Measurements from ENCODE around the gene GPC5.
"Not testable (repeated sequence)": the region's sequence is repeated elsewhere in the genome, so short reads cannot be mapped to it uniquely, and the experiment has no call there.

Gene GPC5

DNA sequence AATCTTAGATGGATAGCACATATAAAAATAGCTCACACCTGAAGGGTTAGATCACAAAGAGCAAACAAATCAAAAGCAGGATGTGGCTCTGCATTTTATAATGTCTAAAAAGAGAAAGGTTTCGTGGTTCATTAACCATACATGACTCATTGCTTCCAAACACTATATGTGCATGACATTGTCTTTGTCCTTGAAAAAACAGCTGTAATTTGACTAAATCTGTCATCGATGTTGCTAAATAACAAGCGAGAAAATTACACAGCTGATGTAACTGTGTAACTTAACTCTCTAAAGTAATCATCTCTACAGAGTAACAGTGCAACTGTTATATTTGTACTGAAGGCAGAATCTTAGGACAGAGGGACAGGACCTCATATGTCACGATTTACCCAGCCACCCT lies 1445.1 kb downstream of the GPC5 start:
- no peak for DNase-seq (ENCODE audit: low spot score)

DNA sequence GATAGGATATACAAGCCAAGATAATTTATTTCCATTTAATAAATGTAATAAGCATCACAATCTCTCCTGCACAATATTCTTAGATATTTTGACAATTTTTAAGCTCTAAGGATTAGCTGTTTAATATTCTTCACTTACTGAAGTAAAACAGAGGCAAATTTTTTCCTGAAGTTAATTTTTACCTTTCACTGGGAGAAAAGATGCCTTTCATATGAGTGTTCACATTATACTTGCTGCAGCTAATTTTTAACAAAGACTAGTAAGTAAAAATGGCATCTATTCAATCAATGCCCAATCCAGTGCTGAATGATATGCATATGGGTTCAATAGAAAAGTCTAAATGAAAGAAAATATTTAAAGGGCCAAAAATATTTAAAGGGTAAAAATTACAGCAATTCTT lies 1451.0 kb downstream of the GPC5 start:
- no peak for DNase-seq (ENCODE audit: low spot score)

DNA sequence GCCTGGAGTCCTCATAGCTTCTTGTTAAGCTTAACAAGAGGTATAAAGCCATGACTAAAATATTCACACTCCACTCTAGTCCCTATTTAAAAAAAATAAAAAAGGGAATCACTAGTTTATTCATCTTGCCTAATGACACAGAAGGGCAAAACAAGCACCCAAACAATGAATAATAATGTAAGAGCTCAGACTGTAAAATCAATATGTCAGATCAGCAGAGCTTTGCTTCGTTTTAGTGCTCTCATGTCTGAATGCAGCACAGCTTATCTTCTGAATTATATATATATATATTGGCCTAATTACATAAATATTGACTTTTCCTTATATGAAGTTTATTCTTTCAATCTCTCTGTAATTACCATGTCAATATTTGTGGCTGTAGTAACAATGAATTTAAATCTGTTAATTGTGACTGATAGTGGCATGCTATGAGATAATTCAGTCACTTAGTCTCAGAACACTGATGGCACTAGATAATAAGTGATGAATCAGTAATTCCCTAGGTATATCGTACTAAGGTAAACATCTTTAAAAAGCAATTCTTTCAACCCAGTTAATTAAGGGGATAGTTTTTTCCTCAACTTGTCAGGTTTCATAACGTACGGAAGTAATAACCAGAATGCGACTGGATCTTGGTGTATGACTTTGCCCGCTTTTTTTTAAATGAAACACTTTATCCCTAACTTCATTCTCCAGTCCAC lies 1466.3 kb downstream of the GPC5 start:
- DNase-seq (ENCODE audit: low spot score), result no peak

DNA sequence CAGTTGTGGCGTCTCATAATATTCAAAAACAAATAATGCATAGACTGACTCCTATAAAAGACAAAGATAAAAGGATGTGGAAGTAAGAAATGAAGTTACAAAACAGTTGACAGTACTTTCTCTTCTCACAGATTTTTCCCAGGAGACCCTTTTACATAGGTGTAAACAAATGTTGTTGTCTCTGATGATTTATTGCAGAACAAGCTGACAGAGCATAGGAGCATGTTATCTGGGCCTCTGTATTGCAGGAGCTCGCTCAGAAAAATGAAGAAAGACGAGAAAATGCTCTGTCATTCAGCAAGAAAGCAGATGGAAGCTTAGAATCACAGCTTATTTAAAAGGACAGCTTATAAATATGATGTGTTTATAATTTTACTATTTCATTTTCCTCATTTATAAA lies 1474.6 kb downstream of the GPC5 start:
- DNase-seq (ENCODE audit: low spot score), result no peak

DNA sequence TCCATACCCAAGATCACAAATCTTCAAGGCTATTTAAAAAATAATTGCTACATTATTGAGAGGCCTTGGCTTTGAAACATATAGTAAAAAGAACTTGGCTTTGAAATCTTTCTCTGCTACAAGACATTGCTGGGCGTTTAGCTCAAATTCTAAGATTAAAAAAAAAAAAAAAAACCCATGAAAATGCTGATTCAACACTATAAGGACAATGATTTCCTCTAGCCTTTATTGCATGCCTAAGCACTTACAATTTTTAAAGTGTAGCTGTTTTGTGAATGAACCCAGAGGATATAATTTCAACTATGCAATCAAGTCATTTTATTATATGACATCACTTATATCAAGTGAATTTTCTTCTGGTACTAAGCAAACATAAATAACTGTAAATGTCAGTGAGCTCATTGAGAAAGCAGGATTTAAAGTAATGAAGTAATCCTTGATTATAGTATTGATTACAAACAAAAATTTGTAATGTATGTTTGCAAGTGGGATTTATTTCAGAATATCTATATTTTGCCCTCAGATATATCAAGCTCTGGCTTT lies 1488.2 kb downstream of the GPC5 start:
- DNase-seq (ENCODE audit: low spot score), result no peak

DNA sequence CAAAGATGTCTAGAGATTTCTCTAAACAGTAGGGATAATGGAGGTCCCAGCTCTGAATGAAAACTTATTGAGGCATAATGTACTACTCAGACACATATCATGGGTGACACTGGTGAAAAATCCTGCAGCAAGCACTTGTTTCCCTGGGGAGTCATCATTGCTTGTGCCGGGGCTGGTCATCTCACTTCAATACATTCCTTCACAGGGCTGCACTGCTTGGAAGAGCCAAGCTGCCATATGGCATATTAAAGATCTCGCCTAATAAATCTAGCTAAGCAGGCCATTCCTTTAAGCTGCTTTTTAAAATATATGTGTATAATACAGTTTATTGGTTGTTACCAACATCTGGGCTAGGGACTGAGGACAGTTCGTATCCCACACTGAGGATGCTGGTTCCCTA lies 1496.0 kb downstream of the GPC5 start:
- DNase-seq (ENCODE audit: low spot score), result no peak

DNA sequence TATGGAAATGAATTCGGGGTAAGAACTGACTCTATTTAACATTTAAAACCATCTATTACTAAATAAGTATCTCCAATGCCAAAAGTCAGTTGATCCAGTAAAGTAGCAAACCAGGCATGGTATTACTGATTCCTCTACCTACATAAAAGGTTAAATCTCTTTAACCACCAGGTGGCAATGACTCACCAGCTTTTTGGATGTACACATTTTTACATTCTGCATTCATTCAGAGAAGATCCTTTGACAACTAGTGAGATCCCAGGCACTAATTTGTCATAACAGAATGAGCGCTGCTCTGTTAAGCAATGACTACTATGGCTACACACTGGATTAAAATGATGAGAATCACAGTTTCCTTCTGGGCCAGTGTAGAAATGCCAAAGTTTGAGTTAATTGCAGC lies 1498.4 kb downstream of the GPC5 start:
- no peak for DNase-seq (ENCODE audit: low spot score)

DNA sequence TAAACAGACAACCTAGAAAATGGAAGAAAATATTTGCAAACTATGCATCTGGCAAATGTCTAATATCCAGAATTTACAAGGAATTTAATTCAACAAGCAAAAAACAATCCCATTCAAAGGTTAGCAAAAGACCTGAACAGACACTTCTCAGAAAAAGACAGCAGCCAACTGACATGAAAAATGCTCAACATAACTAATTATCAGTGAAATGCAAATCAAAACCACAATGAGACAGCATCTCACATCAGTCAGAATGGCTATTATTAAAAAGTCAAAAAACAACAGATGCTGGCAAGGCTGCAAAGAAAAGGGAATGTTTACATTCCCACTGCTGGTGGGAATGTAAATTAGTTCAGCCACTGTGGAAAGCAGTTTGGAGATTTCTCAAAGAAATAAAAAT lies 1500.5 kb downstream of the GPC5 start:
- DNase-seq (ENCODE audit: low spot score), result not testable (repeated sequence)

DNA sequence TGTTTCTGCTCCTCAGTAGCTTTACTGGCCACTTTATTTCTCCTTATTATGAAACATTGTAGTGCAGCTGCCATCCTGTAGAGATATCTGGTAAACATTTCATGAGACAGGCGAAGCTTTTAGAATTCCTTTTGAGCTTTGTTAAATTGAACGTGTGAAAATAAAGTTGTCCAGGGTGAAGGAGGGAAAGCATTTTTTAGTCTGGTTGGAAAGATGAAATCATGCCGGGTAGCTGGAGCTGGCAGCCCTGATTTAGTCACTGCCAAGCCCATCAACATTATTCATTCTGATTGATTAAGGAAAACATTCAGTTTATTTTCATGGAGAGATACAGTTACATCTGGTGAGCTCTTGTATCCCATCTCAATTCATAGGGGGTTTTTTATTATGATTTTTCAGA lies 1502.0 kb downstream of the GPC5 start:
- no peak for DNase-seq (ENCODE audit: low spot score)

DNA sequence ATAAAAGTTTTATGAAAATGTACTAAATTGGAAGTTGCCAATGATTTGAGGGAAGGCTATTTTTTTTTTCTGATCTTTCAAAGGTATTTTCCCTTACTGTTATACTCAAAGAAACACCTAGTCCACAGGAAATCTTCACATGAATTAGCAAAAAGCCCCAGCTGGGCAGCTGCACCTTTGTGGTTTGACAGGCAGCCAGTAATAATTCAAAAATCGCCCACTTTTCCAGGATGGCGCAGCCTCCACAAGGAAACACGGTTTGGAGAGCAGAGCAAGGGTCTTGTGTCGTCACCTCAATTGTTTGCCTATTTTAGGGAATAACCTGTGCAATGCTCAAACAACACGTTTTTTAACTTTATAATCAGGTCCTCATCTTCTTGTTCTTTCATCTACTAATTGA lies 1503.3 kb downstream of the GPC5 start:
- DNase-seq (ENCODE audit: low spot score), result no peak

DNA sequence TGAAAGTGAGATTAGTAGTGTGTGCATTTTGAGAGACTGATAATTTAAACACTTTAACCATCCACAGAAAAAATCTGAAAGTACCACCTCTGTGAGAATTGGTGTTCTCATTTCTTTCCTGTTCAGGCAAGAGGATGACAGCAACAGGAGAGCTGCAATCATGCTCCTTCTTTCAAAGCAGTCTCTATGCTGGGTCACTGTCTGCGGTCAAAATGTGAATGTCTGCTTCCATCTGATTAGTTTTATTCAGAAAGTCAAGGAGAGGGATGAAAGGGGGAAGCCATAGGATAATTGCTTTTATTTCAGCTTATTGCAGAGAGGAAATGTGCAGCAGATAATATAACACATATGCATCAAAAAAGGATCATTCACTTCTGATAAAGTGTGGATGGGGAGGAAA lies 1514.2 kb downstream of the GPC5 start:
- no peak for DNase-seq (ENCODE audit: low spot score)

DNA sequence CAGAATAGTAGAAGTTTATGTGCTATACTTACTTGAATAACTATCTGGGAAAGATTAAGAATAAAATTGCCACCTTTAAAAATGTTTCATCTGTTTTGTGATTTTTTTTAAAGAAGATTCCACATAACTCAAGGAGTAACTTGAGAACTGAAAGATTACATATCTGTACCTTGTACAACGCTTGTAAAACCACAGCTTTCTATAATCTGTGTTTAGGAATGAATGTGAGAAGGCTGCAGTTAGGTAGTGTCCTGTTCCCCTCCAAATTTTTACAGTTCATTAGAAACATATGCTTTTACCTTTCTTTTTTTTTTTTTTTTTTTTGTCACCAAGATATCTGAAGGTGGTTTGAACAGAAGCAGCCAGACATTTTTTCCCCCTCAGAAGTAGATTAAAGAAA lies 1515.4 kb downstream of the GPC5 start:
- DNase-seq (ENCODE audit: low spot score), result no peak

Measured in LoVo (cell line).